NCI-H82 treated with DMSO at 0.1 percent for 48 hours (cell line): ENCODE results near the gene FBXL15.

Experiments used
- DNase-seq: peaks from one replicate; lab custom pipeline; 2025; ENCODE audit not compliant: unreplicated experiment; lab: John Stamatoyannopoulos, UW

Gene FBXL15

DNA sequence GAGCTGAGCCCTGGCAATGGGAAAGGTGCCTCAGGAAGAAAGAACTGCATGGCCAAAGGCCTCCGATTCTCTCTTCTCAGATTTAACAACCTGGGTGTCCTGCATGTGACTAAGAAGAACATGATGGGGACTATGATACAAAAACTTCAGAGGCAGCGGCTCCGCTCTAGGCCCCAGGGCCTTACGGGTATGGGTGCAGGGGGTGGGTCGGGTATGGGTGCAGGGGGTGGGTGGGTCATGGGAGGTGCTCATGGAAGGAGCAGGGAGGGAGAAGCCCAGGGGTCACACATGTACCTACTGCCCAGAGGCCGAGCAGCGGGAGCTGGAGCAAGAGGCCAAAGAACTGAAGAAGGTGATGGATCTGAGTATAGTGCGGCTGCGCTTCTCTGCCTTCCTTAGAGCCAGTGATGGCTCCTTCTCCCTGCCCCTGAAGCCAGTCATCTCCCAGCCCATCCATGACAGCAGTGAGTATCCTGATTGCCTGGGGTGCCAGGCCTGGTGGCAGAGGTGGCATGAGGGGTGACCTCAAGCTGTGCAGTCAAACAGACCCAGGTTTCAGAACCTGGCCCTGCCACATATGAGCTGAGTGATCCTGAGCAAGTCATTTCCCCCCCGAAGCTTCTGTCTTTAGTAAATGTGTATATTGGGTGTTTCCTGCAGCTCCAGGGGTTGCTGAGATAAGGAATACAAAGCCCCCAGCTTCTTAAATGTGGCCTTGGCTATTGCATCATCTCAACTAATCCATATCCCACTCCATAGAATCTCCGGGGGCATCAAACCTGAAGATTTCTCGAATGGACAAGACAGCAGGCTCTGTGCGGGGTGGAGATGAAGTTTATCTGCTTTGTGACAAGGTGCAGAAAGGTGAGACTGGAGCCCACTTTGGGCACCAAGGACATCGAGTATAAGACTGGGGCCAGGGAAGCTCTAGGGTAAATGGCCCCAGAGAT lies 23.1 kb upstream of the FBXL15 start:
- DNase-seq, result no peak

DNA sequence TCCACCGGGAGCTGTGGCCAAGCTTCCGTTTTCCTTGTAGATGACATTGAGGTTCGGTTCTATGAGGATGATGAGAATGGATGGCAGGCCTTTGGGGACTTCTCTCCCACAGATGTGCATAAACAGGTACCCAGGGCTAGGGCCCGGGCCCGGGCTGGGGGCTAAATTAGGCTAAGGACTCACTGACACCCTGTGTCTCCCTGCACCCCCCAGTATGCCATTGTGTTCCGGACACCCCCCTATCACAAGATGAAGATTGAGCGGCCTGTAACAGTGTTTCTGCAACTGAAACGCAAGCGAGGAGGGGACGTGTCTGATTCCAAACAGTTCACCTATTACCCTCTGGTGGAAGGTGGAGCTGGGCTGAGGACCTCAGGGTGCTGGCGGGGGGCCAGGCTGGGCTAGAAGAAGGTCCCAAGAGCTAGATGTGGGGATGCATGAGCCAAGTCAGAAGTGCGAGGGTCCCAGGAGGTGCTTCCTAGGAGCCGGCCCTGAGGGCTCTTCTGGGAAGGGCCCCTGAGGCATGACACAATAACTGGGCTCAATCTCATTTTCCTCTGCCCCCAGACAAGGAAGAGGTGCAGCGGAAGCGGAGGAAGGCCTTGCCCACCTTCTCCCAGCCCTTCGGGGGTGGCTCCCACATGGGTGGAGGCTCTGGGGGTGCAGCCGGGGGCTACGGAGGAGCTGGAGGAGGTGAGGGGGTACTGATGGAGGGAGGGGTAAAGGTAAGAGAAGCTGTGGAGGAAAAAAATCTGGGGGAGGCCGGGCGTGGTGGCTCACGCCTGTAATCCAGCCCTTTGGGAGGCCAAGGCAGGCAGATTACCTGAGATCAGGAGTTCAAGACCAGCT lies 22.2 kb upstream of the FBXL15 start:
- no peak for DNase-seq

DNA sequence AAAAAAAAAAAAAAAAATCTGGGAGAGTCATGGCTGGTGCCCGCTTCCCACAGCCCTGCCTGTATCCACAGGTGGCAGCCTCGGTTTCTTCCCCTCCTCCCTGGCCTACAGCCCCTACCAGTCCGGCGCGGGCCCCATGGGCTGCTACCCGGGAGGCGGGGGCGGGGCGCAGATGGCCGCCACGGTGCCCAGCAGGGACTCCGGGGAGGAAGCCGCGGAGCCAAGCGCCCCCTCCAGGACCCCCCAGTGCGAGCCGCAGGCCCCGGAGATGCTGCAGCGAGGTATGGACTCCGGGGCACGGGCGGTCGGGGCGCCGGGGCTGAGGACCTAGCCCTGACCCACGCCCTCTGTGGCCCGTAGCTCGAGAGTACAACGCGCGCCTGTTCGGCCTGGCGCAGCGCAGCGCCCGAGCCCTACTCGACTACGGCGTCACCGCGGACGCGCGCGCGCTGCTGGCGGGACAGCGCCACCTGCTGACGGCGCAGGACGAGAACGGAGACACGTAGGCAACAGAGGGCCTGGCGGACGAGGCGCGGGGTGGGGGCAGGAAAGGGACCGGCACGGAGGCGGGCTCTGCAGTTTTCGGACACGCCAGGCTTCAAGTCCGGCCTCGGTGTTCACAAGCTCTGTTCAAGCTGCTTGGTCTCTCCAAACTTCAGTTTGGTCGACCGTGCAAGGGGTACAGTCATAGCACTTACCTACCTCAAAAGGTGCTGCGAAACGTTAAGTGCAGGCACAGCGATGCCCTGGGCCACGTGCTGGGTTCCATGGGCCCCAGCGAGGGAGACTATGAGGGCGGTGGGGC lies 21.2 kb upstream of the FBXL15 start:
- DNase-seq, result peak; percentile 49

DNA sequence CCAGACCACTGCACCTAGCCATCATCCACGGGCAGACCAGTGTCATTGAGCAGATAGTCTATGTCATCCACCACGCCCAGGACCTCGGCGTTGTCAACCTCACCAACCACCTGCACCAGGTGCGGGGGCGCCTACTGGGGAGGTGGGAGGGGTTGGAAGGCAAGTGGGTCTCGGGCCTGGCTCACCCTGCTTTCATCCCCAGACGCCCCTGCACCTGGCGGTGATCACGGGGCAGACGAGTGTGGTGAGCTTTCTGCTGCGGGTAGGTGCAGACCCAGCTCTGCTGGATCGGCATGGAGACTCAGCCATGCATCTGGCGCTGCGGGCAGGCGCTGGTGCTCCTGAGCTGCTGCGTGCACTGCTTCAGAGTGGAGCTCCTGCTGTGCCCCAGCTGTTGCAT lies 20.6 kb upstream of the FBXL15 start:
- DNase-seq, result no peak

DNA sequence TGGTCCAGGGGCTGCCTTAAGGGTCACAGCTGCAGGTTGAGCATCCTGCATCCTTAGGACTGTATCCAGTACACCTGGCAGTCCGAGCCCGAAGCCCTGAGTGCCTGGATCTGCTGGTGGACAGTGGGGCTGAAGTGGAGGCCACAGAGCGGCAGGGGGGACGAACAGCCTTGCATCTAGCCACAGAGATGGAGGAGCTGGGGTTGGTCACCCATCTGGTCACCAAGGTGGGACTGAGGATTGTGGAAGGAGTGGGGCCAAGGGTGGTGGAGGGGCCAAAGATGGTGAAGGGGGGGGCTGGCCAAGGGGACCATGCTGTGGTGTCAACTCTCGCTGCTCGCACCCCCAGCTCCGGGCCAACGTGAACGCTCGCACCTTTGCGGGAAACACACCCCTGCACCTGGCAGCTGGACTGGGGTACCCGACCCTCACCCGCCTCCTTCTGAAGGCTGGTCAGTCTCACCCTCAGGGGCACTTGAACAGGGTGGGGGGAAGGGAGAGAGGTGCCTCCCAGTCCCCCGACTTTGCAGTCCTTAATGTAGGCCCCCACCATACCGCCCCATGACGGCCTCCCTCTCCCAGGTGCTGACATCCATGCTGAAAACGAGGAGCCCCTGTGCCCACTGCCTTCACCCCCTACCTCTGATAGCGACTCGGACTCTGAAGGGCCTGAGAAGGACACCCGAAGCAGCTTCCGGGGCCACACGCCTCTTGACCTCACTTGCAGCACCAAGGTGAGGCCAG lies 19.9 kb upstream of the FBXL15 start:
- DNase-seq, result no peak

DNA sequence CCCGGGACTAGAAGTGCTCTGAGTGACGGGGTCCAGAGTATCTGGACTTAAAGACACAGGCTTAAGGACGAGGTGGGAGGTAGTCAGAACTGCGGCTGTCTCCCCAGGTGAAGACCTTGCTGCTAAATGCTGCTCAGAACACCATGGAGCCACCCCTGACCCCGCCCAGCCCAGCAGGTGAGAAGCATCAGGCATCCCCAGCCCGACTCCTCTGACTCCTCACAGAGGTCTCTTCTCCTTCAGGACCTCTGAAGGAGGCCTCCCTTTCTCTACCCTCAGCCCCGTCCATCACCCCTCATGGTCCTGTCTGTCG lies 19.3 kb upstream of the FBXL15 start:
- no peak for DNase-seq

DNA sequence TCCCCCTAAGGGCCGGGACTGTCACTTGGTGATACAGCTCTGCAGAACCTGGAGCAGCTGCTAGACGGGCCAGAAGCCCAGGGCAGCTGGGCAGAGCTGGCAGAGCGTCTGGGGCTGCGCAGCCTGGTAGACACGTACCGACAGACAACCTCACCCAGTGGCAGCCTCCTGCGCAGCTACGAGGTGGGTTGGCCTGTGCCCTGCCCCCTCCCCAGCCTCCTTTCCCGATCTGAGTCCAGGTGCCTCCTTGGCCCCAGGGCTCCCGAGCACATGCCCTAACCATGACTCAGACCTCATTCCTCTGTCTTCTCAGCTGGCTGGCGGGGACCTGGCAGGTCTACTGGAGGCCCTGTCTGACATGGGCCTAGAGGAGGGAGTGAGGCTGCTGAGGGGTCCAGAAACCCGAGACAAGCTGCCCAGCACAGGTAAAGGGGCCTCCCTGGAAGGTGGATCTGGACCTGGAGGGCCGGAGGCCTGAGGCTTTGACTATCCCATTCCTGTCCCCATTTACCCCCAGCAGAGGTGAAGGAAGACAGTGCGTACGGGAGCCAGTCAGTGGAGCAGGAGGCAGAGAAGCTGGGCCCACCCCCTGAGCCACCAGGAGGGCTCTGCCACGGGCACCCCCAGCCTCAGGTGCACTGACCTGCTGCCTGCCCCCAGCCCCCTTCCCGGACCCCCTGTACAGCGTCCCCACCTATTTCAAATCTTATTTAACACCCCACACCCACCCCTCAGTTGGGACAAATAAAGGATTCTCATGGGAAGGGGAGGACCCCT lies 18.7 kb upstream of the FBXL15 start:
- DNase-seq, result no peak

DNA sequence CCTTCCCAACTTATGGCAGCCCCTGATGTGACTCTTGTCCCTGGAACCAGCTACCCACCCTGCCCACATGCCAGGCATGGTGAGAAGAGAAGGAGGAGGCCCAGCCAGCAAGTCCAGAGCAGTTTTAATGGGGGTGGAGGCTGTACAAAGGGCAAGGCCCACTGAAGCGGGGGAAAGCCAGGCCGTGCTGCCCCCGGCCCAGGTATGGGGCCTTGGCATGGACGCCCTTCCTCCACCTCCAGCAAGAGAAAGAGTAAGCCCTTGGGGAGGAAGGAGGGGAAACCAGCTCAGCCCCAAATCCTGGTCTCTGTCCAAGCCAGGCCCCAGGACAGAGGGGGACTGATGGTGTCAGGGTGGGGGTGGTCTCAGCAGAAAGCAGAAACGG lies 18.1 kb upstream of the FBXL15 start:
- DNase-seq, result no peak

DNA sequence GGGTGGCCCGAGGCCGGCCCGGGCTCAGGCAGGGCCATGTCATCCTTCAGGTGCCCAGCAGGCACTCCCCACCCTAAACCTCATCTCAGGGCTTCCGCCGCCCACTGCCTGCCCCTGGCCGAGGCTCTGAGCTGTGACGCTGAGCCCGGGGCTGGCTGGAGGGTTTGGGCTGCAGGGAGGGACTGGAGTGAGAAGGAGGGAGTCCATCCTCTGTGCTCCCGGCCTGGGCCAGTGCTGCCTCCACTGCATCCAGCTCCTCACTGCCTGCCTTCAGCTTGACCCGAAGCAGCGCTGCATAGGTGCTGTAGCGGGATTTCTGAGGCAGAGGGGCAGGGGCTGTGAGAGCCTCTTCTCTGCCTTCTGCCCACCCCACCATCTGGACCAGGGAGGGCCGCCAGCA lies 17.5 kb upstream of the FBXL15 start:
- no peak for DNase-seq

DNA sequence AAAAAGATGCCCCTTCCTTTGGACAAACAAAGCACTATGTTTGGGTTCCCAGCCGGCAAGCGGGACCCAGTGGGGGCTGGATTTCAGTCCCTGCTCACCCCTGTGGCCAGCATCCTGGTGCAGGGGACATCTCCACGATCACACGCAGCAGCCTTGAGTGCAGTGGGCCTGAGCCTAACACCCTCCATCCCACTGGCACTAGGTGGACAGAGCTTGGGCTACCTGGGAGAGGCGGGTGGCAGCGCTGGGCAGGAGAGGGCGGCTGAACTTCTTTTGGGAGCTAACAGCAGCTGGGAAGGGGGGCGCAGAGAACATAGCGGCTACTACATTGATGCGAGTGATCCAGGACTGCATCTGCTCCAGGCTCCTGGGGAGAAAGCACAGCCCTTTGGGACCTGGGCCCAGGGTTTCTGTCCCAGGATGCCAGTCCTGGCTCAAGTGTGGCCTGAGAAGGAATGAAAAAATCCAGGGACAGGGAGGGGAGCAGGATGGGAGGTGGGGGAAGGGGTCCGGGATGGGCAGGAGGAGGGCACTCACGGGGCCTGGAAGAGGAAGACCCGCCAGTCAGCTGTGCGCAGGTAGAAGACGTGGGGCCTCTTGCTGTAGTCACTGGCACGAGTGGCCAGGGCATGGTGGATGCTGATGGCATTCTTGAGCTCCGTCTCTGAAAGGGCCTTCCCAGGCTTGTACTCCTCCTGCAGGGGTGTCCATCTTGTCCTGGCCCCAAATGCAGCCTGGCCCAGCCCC lies 16.1 kb upstream of the FBXL15 start:
- no peak for DNase-seq

DNA sequence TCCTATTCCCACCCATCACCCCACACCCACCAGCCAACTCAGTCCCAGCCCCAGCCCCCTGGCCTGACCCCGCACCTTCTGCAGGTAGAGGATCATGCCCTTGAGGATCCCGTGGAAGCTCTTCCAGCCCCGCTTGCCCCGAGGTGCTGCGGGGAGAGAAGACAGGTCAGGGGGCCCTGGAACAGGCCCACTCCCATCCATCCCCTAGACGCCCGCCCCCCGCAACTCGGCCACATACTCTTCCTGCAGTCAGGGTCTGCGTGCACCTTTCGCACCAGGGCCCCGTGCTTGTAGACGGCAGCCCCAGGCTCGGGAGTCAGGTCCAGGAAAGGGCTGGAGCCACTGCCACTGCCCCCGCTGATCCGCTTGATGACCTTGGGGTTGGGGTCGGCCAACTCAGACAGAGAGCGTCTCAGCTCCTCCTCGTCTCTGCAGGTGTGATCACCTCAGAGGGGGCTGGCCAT lies 15.5 kb upstream of the FBXL15 start:
- no peak for DNase-seq

DNA sequence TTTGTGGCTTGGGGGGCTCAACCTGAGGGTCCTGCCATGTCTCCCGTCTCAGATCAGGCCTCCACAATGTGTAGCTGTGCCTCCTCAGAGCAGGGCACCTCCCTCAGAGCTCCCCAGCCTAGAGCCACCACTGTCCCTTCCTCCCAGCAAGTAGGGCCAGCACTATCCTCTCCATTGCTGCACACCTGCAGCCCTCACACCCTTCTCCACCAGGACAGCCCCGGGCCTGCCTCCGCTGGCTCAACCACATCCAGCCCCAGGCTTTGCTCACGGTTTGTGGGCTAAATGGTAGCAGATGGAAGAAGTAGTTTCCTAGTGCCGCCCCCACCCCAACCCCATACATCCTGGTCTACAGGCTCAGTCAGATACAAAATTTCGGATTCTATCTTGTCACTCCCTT lies 15.0 kb upstream of the FBXL15 start:
- no peak for DNase-seq

DNA sequence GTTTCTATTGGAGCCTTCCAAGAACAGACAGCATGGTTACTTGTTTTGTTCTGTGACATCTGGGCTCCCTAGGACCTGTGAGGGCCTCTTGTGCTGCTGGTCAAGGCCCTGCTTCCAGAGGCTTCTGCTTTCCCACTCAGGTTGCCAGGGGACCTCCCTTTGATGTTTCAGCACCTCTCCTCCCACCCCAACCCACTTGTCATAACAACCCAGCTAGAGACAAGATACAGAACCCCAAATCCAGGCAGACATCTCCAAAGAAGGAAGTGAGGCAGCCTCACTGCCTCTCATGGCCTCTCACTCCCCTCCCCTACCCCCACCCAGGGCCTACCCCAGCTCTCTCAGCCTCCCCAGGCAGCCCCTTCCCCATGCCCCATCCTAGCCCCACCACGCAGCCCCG lies 13.8 kb upstream of the FBXL15 start:
- no peak for DNase-seq

DNA sequence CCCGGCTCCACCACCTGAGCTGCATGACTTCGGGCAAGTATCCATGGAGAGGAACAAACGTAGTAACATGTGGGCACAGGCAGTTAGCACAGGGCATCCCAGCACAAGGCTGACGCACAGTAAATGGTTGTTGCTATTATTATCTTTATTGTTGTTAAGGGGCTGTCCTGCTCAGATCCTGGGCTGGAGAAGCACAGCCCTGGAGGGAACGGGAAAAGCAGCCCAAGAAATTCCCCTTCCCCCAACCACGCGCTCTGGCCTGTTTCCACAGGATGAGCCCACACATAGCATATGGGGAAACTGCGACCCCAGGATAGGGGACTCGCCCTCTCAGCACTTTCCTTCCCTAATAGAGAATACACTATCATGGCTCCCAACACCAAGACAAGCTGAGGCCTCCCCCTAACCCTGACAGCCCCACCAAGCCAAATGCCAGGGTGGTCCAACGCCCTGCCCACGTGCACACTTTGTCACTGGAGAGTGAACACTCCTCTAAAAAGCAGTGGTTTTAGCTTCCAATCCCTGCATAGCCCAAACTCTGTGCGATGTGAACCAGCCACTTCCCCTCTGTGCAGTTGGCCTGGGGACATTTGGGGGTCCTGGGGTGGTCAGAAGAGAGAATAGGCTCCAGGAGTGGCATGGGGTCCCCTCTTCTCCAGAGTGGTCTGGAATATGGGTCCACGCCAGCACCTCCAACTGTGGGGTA lies 13.1 kb upstream of the FBXL15 start:
- DNase-seq, result no peak

DNA sequence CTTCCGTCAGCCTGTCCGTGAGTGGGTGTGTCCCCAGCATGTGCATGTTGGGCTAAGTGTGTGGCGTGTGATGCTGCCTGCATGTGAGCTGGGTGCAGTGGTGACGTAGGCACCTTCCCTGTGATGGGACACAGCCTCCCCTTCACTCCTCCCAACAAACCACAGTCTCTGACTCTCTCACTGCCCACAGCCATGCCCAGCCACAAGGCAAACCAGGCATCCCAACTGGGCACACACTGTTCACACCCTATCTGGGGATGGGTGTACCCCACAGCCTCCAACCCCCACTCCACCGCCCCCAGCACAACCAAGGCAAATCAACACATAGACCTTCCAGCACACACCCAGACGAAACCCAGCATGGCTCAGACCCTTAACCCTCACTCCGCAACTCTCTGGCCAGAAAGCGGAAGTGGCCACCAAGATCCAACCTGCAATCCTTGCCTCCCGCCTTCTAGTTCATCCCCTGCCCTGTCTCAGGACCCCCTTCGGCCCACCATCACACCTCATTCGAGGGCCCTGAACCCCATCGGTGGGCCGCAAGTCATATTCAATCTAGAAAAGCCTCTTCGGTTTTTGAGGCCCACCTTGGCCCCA lies 12.4 kb upstream of the FBXL15 start:
- DNase-seq, result no peak

DNA sequence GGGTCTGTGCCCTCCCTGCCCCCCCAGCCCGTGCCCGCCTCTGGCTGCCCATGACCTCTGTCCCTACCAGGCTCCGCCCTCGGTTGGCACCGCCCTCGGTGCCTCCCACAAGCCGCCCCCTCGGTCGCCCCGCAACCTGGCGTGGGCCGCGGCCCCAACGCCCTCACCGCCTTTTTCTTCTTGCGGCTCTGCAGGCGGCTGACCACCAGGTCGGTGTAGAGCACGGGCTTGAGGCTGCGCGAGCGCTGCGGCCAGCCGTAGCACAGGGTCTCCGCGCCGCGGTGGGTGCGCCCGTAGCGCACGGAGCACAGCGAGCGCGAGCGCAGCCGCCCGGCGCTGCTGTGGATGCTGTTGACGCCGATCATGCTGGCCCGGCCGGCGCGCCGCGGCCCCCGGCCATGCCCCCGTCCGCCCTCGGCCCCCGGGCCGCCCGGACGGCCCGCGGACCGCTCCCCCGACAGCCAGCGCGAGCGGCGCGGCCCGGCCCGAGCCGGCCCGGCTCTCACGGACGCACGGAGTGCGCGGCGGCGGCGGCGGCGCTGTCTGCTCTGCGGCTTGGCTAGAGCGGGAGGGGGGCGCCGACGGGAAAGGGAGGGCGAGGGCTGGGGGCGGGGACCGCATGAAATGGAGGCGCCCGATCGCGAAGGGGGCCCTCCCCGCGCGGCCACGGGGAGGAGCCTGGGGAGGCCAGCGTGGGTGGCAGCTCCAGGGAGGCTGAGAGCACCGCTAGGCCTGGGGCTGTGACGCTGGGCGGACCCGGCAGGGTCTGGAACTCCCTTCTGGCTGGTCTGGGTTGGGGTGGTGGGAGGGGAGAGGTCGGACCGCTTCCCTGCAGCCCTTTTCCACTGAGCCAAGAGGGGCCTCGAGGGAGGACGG lies 11.7 kb upstream of the FBXL15 start:
- no peak for DNase-seq
